Left cardiac atrium (tissue), 4 donors: ENCODE results near the gene DOCK11. TPM values are rescaled to one million over a fixed set of nuclear protein-coding genes. Genes with fewer than 3 reads are reported as not detected.
A peak's percentile ranks its signal among the peaks of the same experiment; 100 is the strongest.

ENCODE experiments used
- ATAC-seq, 2 donors: fragments of 200-7000 bp; cut with Tn5 transposase; one replicate each; pipeline ENCODE4 v1.9.1; 2020; ENCODE audit warnings: mild to moderate bottlenecking in 2 of 2, moderate library complexity in 2 of 2
- DNase-seq: peaks from one replicate; pipeline ENCODE4 v3.0.0-alpha.2; 2020
- intact Hi-C, 2 donors: fragments of 100-400 bp; cut with DNase I; formaldehyde crosslinking; loops; one replicate each; pipeline versions ENCODE4 v1.14.1 to v1.15.1; 2022 to 2023
- total RNA-seq, 2 donors: library from RNA; stranded (reverse); fragmentation: NEBNext Ultra II Directional; extraction: Animal tissue kit (Norgen Biotek cat#: 25700); gene quantifications; one replicate each; pipeline ENCODE4 v1.2.1, GENCODE V29; 2021
- donor health status: DM: no; HTN: yes; CAD: no.
- donor health status: DM: no; HTN: yes; CAD: no; lungs with severe emphysema.
- donor health status: DM: yes; HTN: yes; CAD: no.
- donor health status: Dilated cardiomyopathy.

DOCK11 gene
- total RNA-seq, 2 donors from 2014 or later = 15.8 to 22.1 TPM

DNA sequence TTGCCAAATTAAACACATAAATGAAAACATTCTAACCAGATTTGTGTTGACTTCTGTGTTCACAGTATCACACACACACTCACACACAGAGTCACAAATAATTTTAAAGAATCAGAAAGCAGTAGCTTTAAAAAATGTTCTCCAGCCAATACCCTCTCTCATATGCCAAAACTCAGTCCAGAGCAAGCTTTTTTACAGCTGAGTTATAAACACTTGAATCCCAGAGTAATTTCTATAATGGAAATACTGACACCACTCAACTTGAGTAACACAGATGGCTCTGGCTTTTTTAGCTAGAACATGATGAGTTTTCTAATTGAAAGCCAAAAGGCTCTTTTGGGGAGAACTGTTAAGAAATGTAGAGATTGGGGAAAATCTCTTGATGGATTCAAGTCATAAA, 100.8 kb downstream of the DOCK11 start:
- ATAC-seq (no peak), DNase-seq (no peak)
- intact Hi-C loops = no loop called here

DNA sequence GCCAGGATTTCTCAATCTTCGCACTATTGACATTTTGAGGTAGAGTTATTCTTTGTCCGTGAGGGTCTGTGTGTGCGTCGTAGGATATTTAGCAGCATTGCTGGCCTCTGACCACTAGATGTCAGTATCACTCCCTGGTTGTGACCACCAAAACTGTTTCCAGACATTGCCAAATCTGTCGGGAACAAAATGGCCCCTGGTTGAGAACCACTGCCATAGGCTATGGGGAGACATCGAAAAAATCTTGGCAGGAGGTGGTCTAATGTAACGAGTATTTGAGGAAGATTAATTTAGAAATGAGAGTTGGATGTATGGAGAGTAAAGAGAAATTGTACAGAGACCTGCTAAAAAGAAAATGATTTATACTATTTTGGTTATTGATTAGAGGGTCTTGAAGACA, 108.4 kb downstream of the DOCK11 start:
- ATAC-seq (peak; percentile 38 to 54), DNase-seq (peak; percentile 26)
- intact Hi-C loops = loop anchor here in 1 of 2 donors (10.0 kb wide), 1 partner anchor 201 kb away; no protein-coding TSS in a partner anchor

DNA sequence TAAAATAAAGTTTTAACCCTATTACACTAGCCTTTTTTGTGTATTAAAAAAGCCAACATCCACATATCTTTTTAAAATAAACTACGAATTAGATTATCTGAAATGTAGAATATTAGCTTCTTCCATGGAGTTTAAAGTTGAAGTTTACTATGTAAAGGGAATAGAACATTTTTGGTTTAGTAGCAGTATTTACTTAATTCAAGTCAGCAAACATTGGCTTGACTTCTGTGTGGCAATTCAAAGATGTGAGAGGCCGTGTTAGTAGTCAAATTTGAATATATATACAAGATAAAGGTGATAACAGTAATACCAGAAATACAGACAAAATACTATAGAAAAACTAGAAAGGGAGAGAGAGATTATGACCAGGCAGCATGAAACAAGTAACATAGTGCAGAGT, 116.7 kb downstream of the DOCK11 start:
- no peak for ATAC-seq
- intact Hi-C loops = no loop called here
- DNase-seq = no peak

DNA sequence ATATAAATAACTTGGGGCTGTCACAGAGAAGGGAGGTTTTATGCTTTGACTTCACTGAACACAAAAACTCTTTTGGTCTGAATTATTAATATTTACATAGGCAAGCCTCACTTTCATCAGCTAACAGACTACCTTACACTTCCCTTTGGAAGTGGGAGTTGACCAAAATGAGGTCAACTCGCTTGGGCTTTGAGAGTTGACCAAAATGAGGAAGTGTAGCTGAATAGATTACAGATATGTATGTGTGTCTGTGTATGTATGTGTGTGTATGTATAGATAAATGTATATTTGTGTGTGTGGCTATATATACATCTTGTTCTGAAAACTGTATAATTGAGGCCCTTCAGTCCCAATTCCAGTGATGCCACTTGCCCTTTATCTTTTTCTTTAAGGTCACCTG, 118.5 kb downstream of the DOCK11 start:
- ATAC-seq = no peak
- intact Hi-C loops = no loop called here
- DNase-seq = no peak

DNA sequence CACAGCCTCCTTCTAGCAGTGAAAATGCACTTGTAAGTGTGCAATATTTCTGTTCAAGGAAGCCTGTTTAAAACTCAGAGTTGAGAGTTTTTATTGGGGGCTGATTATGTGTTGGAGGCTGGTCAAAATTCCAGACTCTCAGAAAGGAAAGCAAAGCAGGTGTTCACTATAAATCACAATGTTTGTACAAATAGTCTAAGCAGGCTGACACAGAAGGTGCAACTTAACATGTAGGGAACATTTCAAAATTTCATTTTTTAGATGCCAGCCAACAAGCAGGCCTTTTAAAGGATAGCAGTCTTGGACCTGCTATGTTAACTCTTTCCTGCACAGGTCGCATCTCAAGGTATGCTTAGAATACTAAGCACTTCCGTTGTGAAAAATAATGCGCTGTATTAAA, 119.5 kb downstream of the DOCK11 start:
- intact Hi-C loops = no loop called here
- DNase-seq = no peak
- no peak for ATAC-seq

DNA sequence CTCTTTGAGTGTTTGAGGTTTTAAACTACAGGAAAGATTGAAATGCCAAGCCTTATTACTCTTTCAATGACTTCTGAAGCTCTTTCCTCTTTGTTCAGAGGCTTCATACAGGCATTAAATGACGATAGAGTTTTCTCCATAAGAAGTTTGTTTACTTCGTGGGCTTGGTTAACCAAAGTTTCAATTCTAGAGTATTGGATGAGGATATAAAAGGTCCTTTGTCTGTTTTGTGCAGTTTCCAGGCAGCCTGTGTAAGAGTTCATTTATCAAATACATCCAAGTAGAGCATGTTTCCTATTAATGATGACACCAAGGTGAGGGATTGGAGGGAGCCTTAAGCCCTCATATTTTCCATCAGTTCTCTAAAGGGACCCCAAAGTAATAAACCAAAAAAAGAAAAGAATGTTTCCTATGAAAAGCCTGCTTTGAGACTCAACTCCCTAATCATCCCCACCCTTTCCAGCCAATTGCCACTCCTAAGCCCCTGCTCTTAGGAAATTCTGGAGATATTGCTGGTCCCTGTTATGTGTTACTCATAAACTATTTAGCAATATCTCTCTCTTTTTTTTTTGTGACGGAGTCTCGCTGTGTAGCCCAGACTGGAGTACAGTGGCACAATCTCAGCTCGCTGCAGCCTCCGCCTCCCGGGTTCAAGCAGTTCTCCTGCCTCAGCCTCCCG, 125.6 kb downstream of the DOCK11 start:
- no peak for ATAC-seq
- DNase-seq = no peak
- intact Hi-C loops = no loop called here

GRCh38 chrX:118623062-118623461, 127.4 kb downstream of the DOCK11 start:
- DNase-seq (no peak), ATAC-seq (no peak)
- intact Hi-C loops = no loop called here

GRCh38 chrX:118626346-118626745, 130.7 kb downstream of the DOCK11 start:
- intact Hi-C loops = no loop called here
- ATAC-seq (no peak), DNase-seq (no peak)

GRCh38 chrX:118627084-118627758, 131.6 kb downstream of the DOCK11 start:
- ATAC-seq = no peak
- intact Hi-C loops = no loop called here
- DNase-seq = no peak

- ATAC-seq (no peak), DNase-seq (no peak)
- intact Hi-C loops = loop anchor here in 1 of 2 donors (10.0 kb wide), 1 partner anchor 174 kb away; no protein-coding TSS in a partner anchor
Measured at GRCh38 chrX:118630848-118631247, 135.2 kb downstream of the DOCK11 start.

DNA sequence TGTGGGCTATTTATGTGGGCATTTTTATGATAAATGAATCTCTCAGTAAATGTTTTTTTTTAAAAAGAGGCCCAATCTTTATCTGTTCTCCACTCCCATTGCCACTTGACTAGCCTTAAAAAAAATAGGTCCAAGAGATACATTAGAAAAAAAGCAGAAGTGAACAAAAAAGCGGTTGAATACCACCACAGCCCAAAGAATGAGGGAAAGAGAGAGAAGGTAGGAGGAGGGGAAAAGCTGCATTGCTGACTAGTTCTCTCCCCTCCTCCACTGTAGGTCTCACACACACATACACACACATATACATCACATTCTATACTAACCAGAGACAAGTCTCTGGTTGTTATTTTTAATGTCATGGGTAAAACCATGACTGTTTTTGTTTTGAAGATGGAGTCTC, 136.0 kb downstream of the DOCK11 start:
- intact Hi-C loops = loop anchor here in 1 of 2 donors (10.0 kb wide), 1 partner anchor 173 kb away; no protein-coding TSS in a partner anchor
- ATAC-seq = no peak
- no peak for DNase-seq

GRCh38 chrX:118632862-118633261, 137.2 kb downstream of the DOCK11 start:
- DNase-seq (no peak), ATAC-seq (no peak)
- intact Hi-C loops = loop anchor here in 1 of 2 donors (10.0 kb wide), 1 partner anchor 172 kb away; no protein-coding TSS in a partner anchor

GRCh38 chrX:118633530-118633929, 137.9 kb downstream of the DOCK11 start:
- DNase-seq = no peak

GRCh38 chrX:118634336-118634735, 138.7 kb downstream of the DOCK11 start:
- DNase-seq (no peak), ATAC-seq (no peak)
- intact Hi-C loops = loop anchor here in 1 of 2 donors (10.0 kb wide), 1 partner anchor 170 kb away; no protein-coding TSS in a partner anchor

More at GRCh38 chrX:118633530-118633929, 137.9 kb downstream of the DOCK11 start:
- ATAC-seq = no peak
- intact Hi-C loops = loop anchor here in 1 of 2 donors (10.0 kb wide), 1 partner anchor 171 kb away; no protein-coding TSS in a partner anchor

GRCh38 chrX:118637997-118638396, 142.4 kb downstream of the DOCK11 start:
- DNase-seq (no peak), ATAC-seq (no peak)
- intact Hi-C loops = loop anchor here in 1 of 2 donors (10.0 kb wide), 1 partner anchor 167 kb away; no protein-coding TSS in a partner anchor

DNA sequence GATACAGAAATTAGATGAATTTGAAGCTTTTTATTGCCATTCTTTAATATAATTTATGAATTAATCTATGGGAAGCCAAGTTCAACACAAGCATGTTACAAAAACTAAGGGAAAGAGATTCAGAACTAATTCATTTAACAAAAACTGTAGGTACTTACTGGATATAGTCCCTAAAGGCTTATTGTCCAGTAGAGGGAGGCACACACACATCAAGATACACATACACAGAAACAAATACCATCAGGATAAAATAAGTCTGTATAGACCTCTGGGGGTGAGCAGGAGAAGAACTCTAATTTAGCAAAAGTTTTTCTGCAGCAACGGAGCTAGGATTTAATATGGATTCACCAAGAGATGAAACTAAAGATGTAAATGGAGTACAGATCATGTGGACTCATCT, 148.8 kb downstream of the DOCK11 start:
- DNase-seq (no peak), ATAC-seq (no peak)
- intact Hi-C loops = loop anchor here in 1 of 2 donors (5.0 kb wide), 1 partner anchor 163 kb away; no protein-coding TSS in a partner anchor

GRCh38 chrX:118652717-118653116, 157.1 kb downstream of the DOCK11 start:
- no peak for DNase-seq
- intact Hi-C loops = no loop called here
- ATAC-seq = no peak

DNA sequence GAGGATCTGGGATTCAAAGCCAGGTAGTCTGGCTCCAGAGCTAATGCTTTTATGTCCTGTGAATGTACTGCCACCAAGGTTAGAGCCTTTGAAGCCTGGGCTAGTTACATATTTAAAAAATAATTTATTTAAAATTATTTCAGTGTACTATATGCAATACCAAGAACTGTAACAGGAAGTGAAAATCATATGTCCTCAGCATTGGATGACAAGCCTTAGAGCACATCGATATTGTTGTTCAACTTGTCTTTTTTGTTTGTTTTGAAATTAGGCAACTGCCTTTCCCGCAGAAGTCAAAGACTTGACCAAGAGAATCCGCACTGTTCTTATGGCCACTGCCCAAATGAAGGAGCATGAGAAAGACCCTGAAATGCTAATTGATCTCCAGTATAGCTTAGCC, 158.7 kb downstream of the DOCK11 start:
- no peak for DNase-seq
- intact Hi-C loops = no loop called here
- no peak for ATAC-seq

GRCh38 chrX:118655561-118656246, 160.1 kb downstream of the DOCK11 start:
- ATAC-seq (no peak), DNase-seq (no peak)
- intact Hi-C loops = no loop called here

GRCh38 chrX:118657413-118657812, 161.8 kb downstream of the DOCK11 start:
- DNase-seq (no peak), ATAC-seq (no peak)
- intact Hi-C loops = no loop called here
